Endodermal cell (in vitro differentiated cells): ENCODE data around the gene PSMD12. TPM values are rescaled to one million over a fixed set of nuclear protein-coding genes. Genes with fewer than 3 reads are reported as not detected.
"Not testable (repeated sequence)": the region's sequence is repeated elsewhere in the genome, so short reads cannot be mapped to it uniquely, and the experiment has no call there.

Source experiments
- DNase-seq: peaks from one replicate; pipeline ENCODE4 v3.0.0-alpha.2; 2017
- H3K27ac ChIP-seq: 2 replicates; pipeline ENCODE4 v1.5.1; 2013; ENCODE audit warnings: mild to moderate bottlenecking, low read depth, low read length, moderate library complexity
- H3K27me3 ChIP-seq: 2 replicates; pipeline ENCODE4 v1.6.1; 2013; ENCODE audit warnings: mild to moderate bottlenecking, low read length, moderate library complexity; ENCODE audit not compliant: insufficient read depth, control insufficient read depth, poor library complexity, severe bottlenecking
- H3K36me3 ChIP-seq: 2 replicates; pipeline ENCODE4 v1.7.0; 2013; ENCODE audit warnings: mild to moderate bottlenecking, low read length, moderate library complexity; ENCODE audit not compliant: control insufficient read depth, insufficient read depth
- H3K4me1 ChIP-seq: one replicate; pipeline ENCODE4 v1.7.0; 2013; ENCODE audit warnings: low read length; ENCODE audit not compliant: control insufficient read depth, insufficient read depth
- H3K4me3 ChIP-seq: 2 replicates; pipeline ENCODE4 v1.5.1; 2013; ENCODE audit warnings: mild to moderate bottlenecking, low read length, moderate library complexity
- H3K9ac ChIP-seq: 2 replicates; pipeline ENCODE4 v1.6.1; 2013; ENCODE audit warnings: mild to moderate bottlenecking, low read length, moderate library complexity; ENCODE audit not compliant: poor library complexity, severe bottlenecking; ENCODE audit errors: extremely low read depth
- H3K9me3 ChIP-seq: 2 replicates; pipeline ENCODE4 v1.6.1; 2013; ENCODE audit warnings: mild to moderate bottlenecking, low read length, moderate library complexity; ENCODE audit not compliant: control insufficient read depth
- H3K27ac Mint-ChIP-seq: 2 replicates; pipeline ENCODE4 v1.8.0; 2020; ENCODE audit warnings: mixed read lengths
- H3K27me3 Mint-ChIP-seq: 2 replicates; pipeline ENCODE4 v1.8.0; 2021; ENCODE audit warnings: mild to moderate bottlenecking, mixed read lengths; ENCODE audit not compliant: insufficient read depth
- H3K36me3 Mint-ChIP-seq: 2 replicates; pipeline ENCODE4 v1.8.0; 2020; ENCODE audit warnings: low read depth, mixed read lengths
- H3K4me1 Mint-ChIP-seq: 2 replicates; pipeline ENCODE4 v1.8.0; 2020; ENCODE audit warnings: mixed read lengths
- H3K4me3 Mint-ChIP-seq: 2 replicates; pipeline ENCODE4 v1.8.0; 2020; ENCODE audit warnings: mild to moderate bottlenecking, moderate library complexity, mixed read lengths
- H3K9me3 Mint-ChIP-seq: 2 replicates; pipeline ENCODE4 v1.8.0; 2020; ENCODE audit warnings: mild to moderate bottlenecking, mixed read lengths
- CTCF ChIP-seq: fragments of 200-600 bp; sonication (generic); conservative IDR thresholded peaks from 2 replicates; pipeline ENCODE4 v1.5.0; 2021; ENCODE audit warnings: antibody characterized with exemption, mild to moderate bottlenecking
- WGBS, 2 experiments: methylation state at CpG; one replicate each; pipeline versions ENCODE4 v1.1.5 to v1.1.7; 2013; ENCODE audit warnings: missing lambda C conversion rate in 2 of 2, mixed read lengths in 1 of 2; ENCODE audit not compliant: insufficient coverage in 1 of 2, insufficient read length in 1 of 2; 5-methylcytosine and 5-hydroxymethylcytosine counted together
- total RNA-seq, 2 donors: library from RNA; stranded (reverse); fragmentation: NEBNext Ultra II Directional in 1 of 2; extraction: Animal tissue kit (Norgen Biotek cat#: 25700) in 1 of 2; gene quantifications; 2 replicates in 1 of 2; 3 replicates in 1 of 2; pipeline ENCODE4 v1.2.1, GENCODE V29; 2021

Gene PSMD12
- total RNA-seq, 2 donors from 2014 or later, result 70.9 to 71.7 TPM

DNA sequence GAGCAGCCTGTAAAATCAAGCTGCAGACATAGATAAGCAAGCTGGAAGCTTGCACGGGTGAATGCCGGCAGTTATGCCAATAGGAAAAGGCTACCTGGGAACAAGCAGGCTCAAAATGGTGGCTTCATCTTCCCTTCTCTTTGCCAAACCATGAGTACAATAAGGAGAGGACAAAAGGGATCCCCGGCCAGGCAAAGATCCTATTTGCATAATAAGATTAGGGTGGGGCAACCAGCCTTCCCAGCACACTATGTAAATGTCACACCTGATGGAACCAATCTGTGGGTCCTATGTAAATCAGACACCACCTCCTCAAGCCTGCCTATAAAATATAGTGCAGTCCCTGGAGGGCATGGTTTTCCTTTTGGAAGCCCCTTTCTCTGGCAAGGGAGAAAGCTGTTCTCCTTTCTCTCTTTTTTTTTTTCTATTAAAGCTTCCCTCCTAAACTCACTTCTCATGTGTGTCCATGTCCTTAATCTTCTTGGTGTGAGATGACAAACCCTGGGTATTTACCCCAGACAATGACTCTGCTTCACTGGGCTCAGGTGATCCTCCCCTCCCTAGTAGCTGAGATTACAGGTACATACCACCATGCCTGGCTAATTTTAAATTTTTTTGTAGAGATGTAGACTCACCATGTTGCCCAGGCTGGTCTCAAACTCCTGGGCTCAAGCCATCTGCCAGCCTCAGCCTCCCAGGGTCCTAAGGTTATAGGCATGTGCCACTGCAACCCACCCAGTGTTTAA, 44.2 kb downstream of the PSMD12 start:
- Mint-ChIP-seq H3K27me3 (no peaks in the 10 kb centered on the region), H3K36me3 (peaks cover 3% of the 10 kb centered on the region), H3K27ac (peak overlapping the region; percentile 94), H3K9me3 (no peaks in the 10 kb centered on the region), H3K4me1 (peaks cover 16% of the 10 kb centered on the region), H3K4me3 (peak overlapping the region; percentile 52)
- H3K27me3 ChIP-seq, result no peaks in the 10 kb centered on the region
- peak overlapping the region; percentile 77 for H3K9ac ChIP-seq
- 28 to 83% methylated on average over 2 to 3 of the region's 3 CpGs for WGBS, 2 experiments
- H3K36me3 ChIP-seq, result no peaks in the 10 kb centered on the region
- no peaks in the 10 kb centered on the region for H3K4me1 ChIP-seq
- no peak overlapping the region for H3K27ac ChIP-seq
- DNase-seq, result peak; percentile 92
- no peaks in the 10 kb centered on the region for H3K9me3 ChIP-seq
- TF ChIP-seq CTCF, result no peak
- peak overlapping the region; percentile 75 for H3K4me3 ChIP-seq

- not testable (repeated sequence) for H3K4me1 ChIP-seq, H3K9me3 ChIP-seq, H3K27ac ChIP-seq, H3K27me3 Mint-ChIP-seq, H3K27me3 ChIP-seq, H3K36me3 Mint-ChIP-seq, H3K36me3 ChIP-seq, H3K9me3 Mint-ChIP-seq
- Mint-ChIP-seq H3K4me3 (peak overlapping the region; percentile 52), H3K27ac (peak overlapping the region; percentile 94), H3K4me1 (peaks cover 13% of the 10 kb centered on the region)
- Histone ChIP-seq H3K9ac (peak overlapping the region; percentile 77), H3K4me3 (peak overlapping the region; percentile 75)
- 95 to 97% methylated on average over 10 to 13 of the region's 13 CpGs for WGBS, 2 experiments
- peak; percentile 43 for DNase-seq
Observed at GRCh38 chr17:67321486-67321885, 44.9 kb downstream of the PSMD12 start.

- Mint-ChIP-seq H3K4me1 (peaks cover 2% of the 10 kb centered on the region), H3K36me3 (peaks cover 3% of the 10 kb centered on the region), H3K9me3 (no peaks in the 10 kb centered on the region), H3K27ac (no peak overlapping the region), H3K27me3 (no peaks in the 10 kb centered on the region), H3K4me3 (no peak overlapping the region)
- DNase-seq, result no peak
- TF ChIP-seq CTCF, result no peak
- H3K9ac ChIP-seq, result no peak overlapping the region
- no peaks in the 10 kb centered on the region for H3K36me3 ChIP-seq
- H3K4me1 ChIP-seq, result no peaks in the 10 kb centered on the region
- H3K27ac ChIP-seq, result no peak overlapping the region
- H3K27me3 ChIP-seq, result no peaks in the 10 kb centered on the region
- no peak overlapping the region for H3K4me3 ChIP-seq
- no peaks in the 10 kb centered on the region for H3K9me3 ChIP-seq
- 90 to 96% methylated on average over 4 to 5 of the region's 5 CpGs for WGBS, 2 experiments
Observed at GRCh38 chr17:67316781-67317180, 49.6 kb downstream of the PSMD12 start.

DNA sequence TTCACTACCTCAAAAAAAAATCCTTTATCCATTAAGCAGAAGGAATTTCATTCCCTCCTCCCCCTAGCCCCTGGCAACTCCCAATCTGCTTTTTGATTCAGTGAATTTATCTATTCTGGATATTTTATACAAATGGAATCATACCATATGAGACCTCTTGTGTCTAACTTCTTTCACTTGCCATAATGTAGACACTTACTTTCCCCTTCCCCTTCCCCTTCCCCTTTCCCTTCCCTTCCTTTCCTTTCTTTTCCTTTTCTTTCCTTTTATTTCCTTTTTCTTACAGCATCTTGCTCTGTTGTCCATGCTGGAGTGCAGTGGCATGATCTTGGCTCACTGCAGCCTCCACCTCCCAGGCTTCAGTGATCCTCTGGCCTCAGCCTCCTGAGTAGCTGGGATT, 50.5 kb downstream of the PSMD12 start:
- Histone ChIP-seq H3K4me3 (no peak overlapping the region), H3K27ac (no peak overlapping the region), H3K27me3 (no peaks in the 10 kb centered on the region), H3K4me1 (no peaks in the 10 kb centered on the region), H3K9me3 (no peaks in the 10 kb centered on the region), H3K36me3 (no peaks in the 10 kb centered on the region), H3K9ac (no peak overlapping the region)
- H3K4me3 Mint-ChIP-seq, result no peak overlapping the region
- peaks cover 3% of the 10 kb centered on the region for H3K36me3 Mint-ChIP-seq
- H3K9me3 Mint-ChIP-seq, result no peaks in the 10 kb centered on the region
- H3K4me1 Mint-ChIP-seq, result peaks cover 5% of the 10 kb centered on the region
- DNase-seq, result no peak
- no peaks in the 10 kb centered on the region for H3K27me3 Mint-ChIP-seq
- no peak for TF ChIP-seq CTCF
- no peak overlapping the region for H3K27ac Mint-ChIP-seq
